ENCODE data around the gene TRIM37.

Gene TRIM37

DNA sequence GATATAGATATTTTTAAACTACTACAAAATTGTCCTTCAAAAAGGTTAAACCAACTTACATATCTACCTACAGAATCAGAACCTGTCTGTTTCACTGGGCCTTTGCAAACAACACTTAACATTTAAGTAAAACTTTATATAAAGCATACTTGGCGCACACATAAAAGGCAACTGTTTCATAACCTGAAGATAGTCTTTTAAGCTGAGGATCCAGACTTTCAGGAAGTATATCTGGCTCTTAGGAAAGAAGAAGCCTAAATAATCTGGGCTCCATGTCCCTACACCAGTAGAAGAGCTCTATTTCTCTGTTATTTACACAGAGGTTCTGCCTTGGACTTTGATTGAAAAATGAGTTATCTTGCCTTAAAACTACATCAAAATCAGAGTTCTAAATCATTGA lies 75.9 kb downstream of the TRIM37 start:
- TF ChIP-seq, protein P1, sequence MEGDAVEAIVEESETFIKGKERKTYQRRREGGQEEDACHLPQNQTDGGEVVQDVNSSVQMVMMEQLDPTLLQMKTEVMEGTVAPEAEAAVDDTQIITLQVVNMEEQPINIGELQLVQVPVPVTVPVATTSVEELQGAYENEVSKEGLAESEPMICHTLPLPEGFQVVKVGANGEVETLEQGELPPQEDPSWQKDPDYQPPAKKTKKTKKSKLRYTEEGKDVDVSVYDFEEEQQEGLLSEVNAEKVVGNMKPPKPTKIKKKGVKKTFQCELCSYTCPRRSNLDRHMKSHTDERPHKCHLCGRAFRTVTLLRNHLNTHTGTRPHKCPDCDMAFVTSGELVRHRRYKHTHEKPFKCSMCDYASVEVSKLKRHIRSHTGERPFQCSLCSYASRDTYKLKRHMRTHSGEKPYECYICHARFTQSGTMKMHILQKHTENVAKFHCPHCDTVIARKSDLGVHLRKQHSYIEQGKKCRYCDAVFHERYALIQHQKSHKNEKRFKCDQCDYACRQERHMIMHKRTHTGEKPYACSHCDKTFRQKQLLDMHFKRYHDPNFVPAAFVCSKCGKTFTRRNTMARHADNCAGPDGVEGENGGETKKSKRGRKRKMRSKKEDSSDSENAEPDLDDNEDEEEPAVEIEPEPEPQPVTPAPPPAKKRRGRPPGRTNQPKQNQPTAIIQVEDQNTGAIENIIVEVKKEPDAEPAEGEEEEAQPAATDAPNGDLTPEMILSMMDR (IDR thresholded peaks at IDR 0.05; ENCODE audit: low read depth, low read length), result no peak
- DNase-seq (ENCODE audit: extremely low read depth, low read depth), result no peak

DNA sequence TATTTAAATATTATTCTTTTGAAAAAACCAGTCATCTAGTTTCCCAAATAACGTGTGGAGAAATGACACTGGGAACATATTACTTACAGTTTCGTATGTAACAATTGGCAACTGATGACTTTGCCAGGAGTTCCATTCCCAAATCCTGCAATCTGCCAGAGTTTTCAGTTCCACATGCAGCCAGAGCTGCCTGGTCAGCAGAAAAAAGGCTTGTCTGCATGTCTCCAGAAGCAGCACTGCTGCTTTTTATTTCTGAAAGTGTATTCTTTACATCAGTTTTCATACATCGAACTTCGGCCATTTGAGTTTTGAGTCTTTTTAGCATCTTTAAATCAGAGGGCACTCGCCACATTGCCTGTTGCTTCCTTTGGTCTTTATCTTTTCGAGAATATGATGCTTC lies 78.4 kb downstream of the TRIM37 start:
- DNase-seq (ENCODE audit: extremely low read depth, low read depth), result no peak
- TF ChIP-seq, protein P1 (IDR thresholded peaks at IDR 0.05; ENCODE audit: low read depth, low read length), result no peak

DNA sequence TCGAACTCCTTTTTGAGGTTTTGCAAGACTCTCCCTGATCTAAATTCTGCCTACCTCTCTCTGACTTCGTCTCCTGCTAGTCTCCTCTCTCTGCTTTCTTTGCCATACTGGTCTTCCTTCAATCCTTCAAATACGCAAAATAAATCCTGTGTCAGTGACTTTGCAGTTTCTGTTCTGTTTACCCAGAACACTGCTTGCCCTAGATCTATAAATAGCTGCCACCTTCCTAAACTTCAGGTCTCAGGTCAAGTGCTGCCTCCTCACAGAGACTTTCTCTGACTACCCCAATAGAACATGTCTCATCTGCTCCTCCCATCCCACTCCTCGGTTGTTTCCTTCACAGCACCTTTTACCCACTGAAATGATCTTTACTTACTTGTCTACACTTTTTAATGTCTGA lies 78.9 kb downstream of the TRIM37 start:
- no peak for DNase-seq (ENCODE audit: extremely low read depth, low read depth)

DNA sequence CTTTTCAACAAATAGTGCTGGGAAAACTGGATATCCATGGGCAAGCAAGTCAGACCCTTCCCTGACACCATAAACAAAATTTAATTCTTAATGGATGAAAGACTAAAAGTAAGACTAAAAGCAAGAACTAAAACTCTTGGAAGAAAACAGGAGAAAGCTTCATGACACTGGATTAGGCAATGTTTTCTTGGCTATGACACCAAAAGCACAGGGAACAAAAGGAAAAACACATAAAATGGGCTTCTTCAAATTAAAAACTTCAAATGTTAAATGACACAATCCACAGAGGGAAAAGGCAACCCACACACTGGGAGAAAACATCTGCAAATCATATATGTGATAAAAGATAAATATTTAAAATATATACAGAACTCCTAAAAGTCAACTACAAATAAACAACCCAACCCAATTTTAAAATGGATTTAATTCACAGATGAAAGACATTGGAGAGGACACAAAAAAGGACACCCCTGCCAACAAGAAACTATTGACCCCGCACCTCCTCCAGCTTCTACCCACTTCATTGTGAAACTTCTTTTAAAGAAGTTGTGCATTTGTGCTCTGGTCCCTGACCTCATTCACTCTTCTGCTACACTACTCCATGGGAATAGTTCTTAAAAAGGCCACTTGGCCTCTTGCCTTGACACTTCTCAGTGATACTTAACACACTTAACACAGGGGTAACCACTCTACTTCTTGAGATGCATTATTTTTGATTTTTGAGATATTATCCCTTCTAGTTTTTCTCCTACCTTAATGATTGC lies 80.3 kb downstream of the TRIM37 start:
- no peak for DNase-seq (ENCODE audit: extremely low read depth, low read depth)
- TF ChIP-seq, protein P1 (IDR thresholded peaks at IDR 0.05; ENCODE audit: low read depth, low read length), result no peak

More for the DNA sequence above, 78.9 kb downstream of the TRIM37 start:
- TF ChIP-seq, protein P1 (IDR thresholded peaks at IDR 0.05; ENCODE audit: low read depth, low read length), result no peak

DNA sequence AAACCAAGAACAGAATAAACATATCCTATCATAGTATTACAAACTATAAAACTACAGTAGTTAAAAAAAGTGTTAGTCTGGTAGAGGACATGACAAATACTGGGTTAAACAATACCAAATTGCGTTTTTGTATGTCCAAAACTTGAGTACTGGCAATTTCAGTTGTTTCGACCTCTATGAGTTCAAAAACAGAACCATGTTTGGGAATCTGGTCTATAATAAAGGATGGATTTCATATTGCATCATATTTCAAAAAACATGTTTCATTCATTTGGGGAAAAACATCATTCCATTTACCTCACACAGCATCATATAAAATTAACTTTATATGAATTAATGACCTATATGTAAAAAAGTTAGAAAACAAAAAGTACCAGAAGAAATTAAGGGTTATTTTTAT lies 81.8 kb downstream of the TRIM37 start:
- TF ChIP-seq, protein P1 (IDR thresholded peaks at IDR 0.05; ENCODE audit: low read depth, low read length), result no peak
- no peak for DNase-seq (ENCODE audit: extremely low read depth, low read depth)

DNA sequence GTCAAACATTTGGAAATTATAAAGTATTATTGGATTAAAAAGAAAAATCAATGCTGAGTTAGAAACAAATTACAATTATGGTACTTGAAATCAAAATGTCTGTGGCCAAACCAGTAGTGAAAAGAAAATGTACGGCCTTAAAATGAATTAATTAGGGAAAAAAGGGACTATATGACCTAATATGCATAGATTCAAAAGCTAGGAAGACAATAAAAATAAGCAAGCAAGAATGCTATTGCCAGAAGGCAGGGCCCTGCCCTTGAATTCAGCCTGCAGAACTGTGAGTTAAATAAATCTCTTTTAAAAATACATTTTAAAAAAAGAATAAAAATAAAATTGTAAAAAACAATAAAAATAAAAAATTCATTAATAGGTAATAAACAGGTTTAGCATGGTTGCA lies 88.7 kb downstream of the TRIM37 start:
- no peak for DNase-seq (ENCODE audit: extremely low read depth, low read depth)
- TF ChIP-seq, protein P1 (IDR thresholded peaks at IDR 0.05; ENCODE audit: low read depth, low read length), result no peak

DNA sequence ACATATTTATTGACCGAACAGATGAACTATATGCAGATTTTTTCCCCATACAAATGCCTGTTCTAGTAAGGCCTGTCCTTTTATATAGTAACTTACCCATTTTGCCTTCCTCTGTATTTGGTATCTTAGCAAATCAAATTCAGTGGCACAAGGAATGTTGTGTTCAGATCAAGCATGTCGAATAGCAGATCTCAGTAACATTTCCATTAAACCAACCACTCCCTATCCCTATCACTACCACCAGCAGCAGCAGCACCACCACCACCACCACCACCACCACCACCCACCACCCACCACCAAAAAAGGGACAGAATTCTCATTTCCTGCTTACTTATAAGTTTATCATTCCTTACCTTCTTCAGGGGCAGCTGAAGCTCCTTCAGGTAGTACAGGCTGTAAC lies 94.7 kb downstream of the TRIM37 start:
- TF ChIP-seq, protein P1 (IDR thresholded peaks at IDR 0.05; ENCODE audit: low read depth, low read length), result no peak
- no peak for DNase-seq (ENCODE audit: extremely low read depth, low read depth)
